Heart right ventricle (tissue), 16 donors: ENCODE measurements around the gene SNAP23. TPM values are rescaled to one million over a fixed set of nuclear protein-coding genes. Genes with fewer than 3 reads are reported as not detected.
A peak's percentile ranks its signal among the peaks of the same experiment; 100 is the strongest.

Source experiments
- ATAC-seq, 8 donors: fragments of 200-7000 bp; cut with Tn5 transposase; one replicate each; pipeline ENCODE4 v1.9.1; 2020; ENCODE audit warnings: mild to moderate bottlenecking in 8 of 8, moderate library complexity in 8 of 8, moderate number of reproducible peaks in 1 of 8
- DNase-seq, 2 donors: peaks; one replicate each; pipeline ENCODE4 v3.0.0-alpha.2; 2020
- H3K27ac ChIP-seq, 10 donors: fragments of 200-600 bp; sonication (generic) in 2 of 10; one replicate each; pipeline versions ENCODE4 v1.5.0 to v1.8.0; 2020 to 2022; ENCODE audit warnings: mild to moderate bottlenecking in 3 of 10
- H3K27me3 ChIP-seq, 7 donors: fragments of 200-600 bp; one replicate each; pipeline ENCODE4 v1.8.0; 2021 to 2022; ENCODE audit warnings: mild to moderate bottlenecking in 2 of 7
- H3K36me3 ChIP-seq, 9 donors: fragments of 200-600 bp; sonication (generic) in 1 of 9; one replicate each; pipeline versions ENCODE4 v1.5.0 to v1.8.0; 2020 to 2022; ENCODE audit warnings: mild to moderate bottlenecking in 2 of 9
- H3K4me1 ChIP-seq, 9 donors: fragments of 200-600 bp; sonication (generic) in 1 of 9; one replicate each; pipeline versions ENCODE4 v1.5.0 to v1.8.0; 2020 to 2022; ENCODE audit warnings: mild to moderate bottlenecking in 4 of 9
- H3K4me3 ChIP-seq, 10 donors: fragments of 200-600 bp; sonication (generic) in 2 of 10; one replicate each; pipeline versions ENCODE4 v1.5.0 to v1.8.0; 2020 to 2022; ENCODE audit warnings: mild to moderate bottlenecking in 7 of 10, moderate library complexity in 2 of 10
- H3K9me3 ChIP-seq, 11 donors: fragments of 200-600 bp in 10 of 11; sonication (generic) in 2 of 11; one replicate each; pipeline versions ENCODE4 v1.5.0 to v1.8.0; 2013 to 2022; ENCODE audit warnings: mild to moderate bottlenecking in 2 of 11, control low read depth in 1 of 11, moderate library complexity in 1 of 11
- CTCF ChIP-seq, 9 donors: fragments of 200-600 bp; sonication (generic) in 2 of 9; IDR thresholded peaks; one replicate each; pipeline versions ENCODE4 v1.5.0 to v1.8.0; 2021 to 2022; ENCODE audit warnings: antibody characterized with exemption in 9 of 9, mild to moderate bottlenecking in 5 of 9, moderate library complexity in 1 of 9
- WGBS, 2 donors: extraction: QIAGEN DNeasy Blood & Tissue Kit; methylation state at CpG; one replicate each; pipeline ENCODE4 v1.1.7; 2013; ENCODE audit warnings: inconsistent platforms in 1 of 2; 5-methylcytosine and 5-hydroxymethylcytosine counted together
- intact Hi-C, 10 donors: fragments of 100-400 bp; cut with DNase I; formaldehyde crosslinking; loops; one replicate each; pipeline versions ENCODE4 v1.11.1 to v1.14.2; 2022
- polyA plus RNA-seq, 2 donors: library from polyadenylated mRNA; stranded (reverse); fragments of 200-250 nt; gene quantifications; one replicate each; pipeline ENCODE4 v1.2.3, GENCODE V29; 2013
- total RNA-seq, 10 donors: library from RNA; stranded (reverse); fragmentation: NEBNext Ultra II Directional in 3 of 10; extraction: Animal tissue kit (Norgen Biotek cat#: 25700) in 3 of 10; gene quantifications; one replicate each; pipeline versions ENCODE4 v1.2.1 to v1.2.4, GENCODE V29; 2021 to 2023
- donor health status: Arrhythmogenic right ventricular cardiomyopathy.
- donor health status: ischemic (EF 13 %, LVEDD 7.1; RV severe dilation, severe dysfunction).
- donor health status: healthy with polysubstance abuse.
- donor health status: DM: no; HTN: yes; CAD: no.
- donor health status: DM: no; HTN: no; CAD: no.
- donor health status: ischemic (EF 25% LVEDD 6.9; RV normal size, moderate dysfunction).
- donor health status: ischemic (EF 25% LVEDD 5.7; RV mildly dilated, moderate dysfunction).
- donor health status: healthy.
- donor health status: DM: yes; HTN: yes; CAD: no.
- donor health status: Ischemic cardiomyopathy.
- donor health status: ischemic (EF 35%, LVEDD 5.7; RV mildly dilated, moderate dysfunction).
- donor health status: nonischemic (EF 11% LVEDD 7.7; RV severe dilation, severe dysfunction).
- donor health status: DM: yes; HTN: yes; CAD: no.
- donor health status: PGD.
- donor health status: ischemic (EF 29% LVEDD 5.4; RV normal size, mild dysfunction).
- donor health status: nonischemic (EF 23%, LVEDD 6.1; RV moderate dilation, normal function).

SNAP23 gene
- total and polyA plus RNA-seq, 12 donors, result 24.8 to 87.9 (median 46.6) TPM

- H3K27me3 ChIP-seq, result no peaks in the 10 kb centered on the region
- intact Hi-C loops, result no loop called here
- H3K36me3 ChIP-seq, result peaks cover 0 to 51% (median 0%) of the 10 kb centered on the region in 9 donors
- peak overlapping the region in 2 of 10 donors; percentile 0 to 1 for H3K4me3 ChIP-seq
- H3K9me3 ChIP-seq, result no peaks in the 10 kb centered on the region
- DNase-seq (no peak), ATAC-seq (peak in 7 of 8 donors; percentile 44 to 80 (median 70))
- peaks cover 11 to 73% (median 42%) of the 10 kb centered on the region in 9 donors for H3K4me1 ChIP-seq
- peak in 4 of 9 donors; percentile 7 to 31 (median 28) for TF ChIP-seq CTCF (IDR thresholded peaks at IDR 0.05)
- 20 to 23% methylated on average over 9 of the region's 9 CpGs for WGBS, 2 donors
- peak overlapping the region in 6 of 10 donors; percentile 13 to 51 (median 34) for H3K27ac ChIP-seq
Measured at GRCh38 chr15:42508263-42508690, 12.8 kb downstream of the SNAP23 start.

- TF ChIP-seq CTCF (IDR thresholded peaks at IDR 0.05), result no peak
- no peak for DNase-seq
- H3K9me3 ChIP-seq, result no peaks in the 10 kb centered on the region
- H3K36me3 ChIP-seq, result peaks cover 0 to 64% (median 7%) of the 10 kb centered on the region in 9 donors
- intact Hi-C loops, result no loop called here
- WGBS, 2 donors, result 90 to 95% methylated on average over 4 of the region's 4 CpGs
- H3K4me1 ChIP-seq, result peaks cover 11 to 51% (median 35%) of the 10 kb centered on the region in 9 donors
- H3K4me3 ChIP-seq, result peak overlapping the region in 5 of 10 donors; percentile 0 to 18 (median 6)
- ATAC-seq, result peak in 1 of 8 donors; percentile 5
- H3K27me3 ChIP-seq, result no peaks in the 10 kb centered on the region
- peak overlapping the region in 8 of 10 donors; percentile 9 to 82 (median 42) for H3K27ac ChIP-seq
Measured at GRCh38 chr15:42510258-42511006, 15.0 kb downstream of the SNAP23 start.

GRCh38 chr15:42511007-42511391 is 15.6 kb downstream of the SNAP23 start:
- 41 to 63% methylated on average over 4 of the region's 4 CpGs for WGBS, 2 donors
- ATAC-seq (peak in 5 of 8 donors; percentile 22 to 70 (median 46)), DNase-seq (no peak)
- intact Hi-C loops, result no loop called here
- peaks cover 0 to 70% (median 11%) of the 10 kb centered on the region in 9 donors for H3K36me3 ChIP-seq
- peak overlapping the region in 9 of 10 donors; percentile 9 to 82 (median 42) for H3K27ac ChIP-seq
- H3K4me3 ChIP-seq, result peak overlapping the region in 5 of 10 donors; percentile 0 to 18 (median 6)
- no peaks in the 10 kb centered on the region for H3K9me3 ChIP-seq
- TF ChIP-seq CTCF (IDR thresholded peaks at IDR 0.05), result no peak
- peaks cover 11 to 49% (median 35%) of the 10 kb centered on the region in 9 donors for H3K4me1 ChIP-seq
- no peaks in the 10 kb centered on the region for H3K27me3 ChIP-seq

GRCh38 chr15:42523331-42523730 is 27.9 kb downstream of the SNAP23 start:
- DNase-seq, result no peak
- Histone ChIP-seq H3K9me3 (no peaks in the 10 kb centered on the region), H3K36me3 (peaks cover 0 to 96% (median 29%) of the 10 kb centered on the region in 9 donors), H3K4me1 (no peaks in the 10 kb centered on the region), H3K27me3 (no peaks in the 10 kb centered on the region), H3K27ac (no peak overlapping the region), H3K4me3 (no peak overlapping the region)
- TF ChIP-seq CTCF (IDR thresholded peaks at IDR 0.05), result no peak
- no peak for ATAC-seq
- intact Hi-C loops, result no loop called here
- 82 to 95% methylated on average over 2 of the region's 2 CpGs for WGBS, 2 donors
